ENCODE data around the gene ETV5.

The ETV5 gene

DNA sequence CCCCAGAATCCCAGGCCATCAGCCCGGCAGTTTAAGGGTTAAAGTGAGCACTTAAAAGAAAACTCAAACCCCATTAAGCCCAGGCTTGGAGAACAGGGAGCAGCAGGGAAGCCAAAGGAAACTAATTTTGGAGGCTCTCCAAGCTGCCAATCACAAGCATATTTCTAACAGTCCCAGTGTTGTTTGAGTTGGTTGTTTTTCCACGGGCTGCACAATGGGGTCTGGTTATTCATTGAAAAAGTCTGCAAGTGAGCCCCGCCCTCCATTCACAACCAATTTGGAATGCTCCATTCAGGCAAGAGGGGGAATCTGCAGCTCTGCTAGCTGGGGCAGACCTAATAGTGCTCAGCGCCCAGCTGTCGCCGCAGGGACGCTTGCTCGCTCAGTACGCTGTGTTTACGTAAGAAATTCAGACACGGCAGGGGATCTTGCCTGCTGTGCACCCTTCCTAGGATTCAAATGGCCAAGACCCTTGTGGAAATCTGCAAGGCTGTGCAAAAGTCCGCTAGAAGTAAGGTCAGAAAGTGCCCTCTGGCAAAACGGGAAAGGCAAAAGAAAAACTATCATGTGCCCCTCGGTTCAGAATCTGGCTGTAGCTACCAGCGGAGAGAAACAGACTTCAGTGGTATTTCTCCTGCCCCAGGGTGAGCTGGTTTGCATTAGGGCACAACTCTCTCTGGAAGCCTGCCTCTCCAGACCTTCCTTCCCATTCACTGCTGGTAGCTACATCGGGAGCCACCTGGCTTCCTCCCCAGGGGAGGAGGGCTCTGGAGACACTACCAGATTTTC, 11.0 kb downstream of the ETV5 start:
- TF ChIP-seq, protein P1, sequence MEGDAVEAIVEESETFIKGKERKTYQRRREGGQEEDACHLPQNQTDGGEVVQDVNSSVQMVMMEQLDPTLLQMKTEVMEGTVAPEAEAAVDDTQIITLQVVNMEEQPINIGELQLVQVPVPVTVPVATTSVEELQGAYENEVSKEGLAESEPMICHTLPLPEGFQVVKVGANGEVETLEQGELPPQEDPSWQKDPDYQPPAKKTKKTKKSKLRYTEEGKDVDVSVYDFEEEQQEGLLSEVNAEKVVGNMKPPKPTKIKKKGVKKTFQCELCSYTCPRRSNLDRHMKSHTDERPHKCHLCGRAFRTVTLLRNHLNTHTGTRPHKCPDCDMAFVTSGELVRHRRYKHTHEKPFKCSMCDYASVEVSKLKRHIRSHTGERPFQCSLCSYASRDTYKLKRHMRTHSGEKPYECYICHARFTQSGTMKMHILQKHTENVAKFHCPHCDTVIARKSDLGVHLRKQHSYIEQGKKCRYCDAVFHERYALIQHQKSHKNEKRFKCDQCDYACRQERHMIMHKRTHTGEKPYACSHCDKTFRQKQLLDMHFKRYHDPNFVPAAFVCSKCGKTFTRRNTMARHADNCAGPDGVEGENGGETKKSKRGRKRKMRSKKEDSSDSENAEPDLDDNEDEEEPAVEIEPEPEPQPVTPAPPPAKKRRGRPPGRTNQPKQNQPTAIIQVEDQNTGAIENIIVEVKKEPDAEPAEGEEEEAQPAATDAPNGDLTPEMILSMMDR (IDR thresholded peaks at IDR 0.05; ENCODE audit: extremely low read depth, insufficient read depth, missing control alignments): no peak
- no peak for DNase-seq (ENCODE audit: low spot score)
- in situ Hi-C loops (cut with MboI; ENCODE audit: low pct_unique_long_range_greater_than_20kb, low sequenced_read_pairs, unreplicated experiment): no loop called here

DNA sequence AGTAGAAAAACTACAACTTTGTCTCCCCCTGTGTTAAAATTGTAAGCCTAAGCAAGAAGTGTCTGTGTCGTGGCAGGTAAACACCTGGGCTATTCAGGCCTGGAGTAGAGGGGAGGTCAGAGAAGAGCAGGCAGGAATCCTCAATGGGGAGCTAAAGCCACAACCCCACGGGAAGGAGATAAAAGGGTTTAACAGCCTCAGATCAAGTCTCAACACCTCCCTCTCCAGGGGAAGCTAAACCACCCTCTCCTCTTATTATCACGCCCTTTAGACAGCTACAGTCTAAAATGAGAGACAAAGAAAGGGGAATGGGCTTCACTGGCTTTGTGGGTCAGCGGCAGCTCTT, 11.6 kb downstream of the ETV5 start:
- TF ChIP-seq, protein P1 (IDR thresholded peaks at IDR 0.05; ENCODE audit: extremely low read depth, insufficient read depth, missing control alignments): no peak
- no peak for DNase-seq (ENCODE audit: low spot score)
- in situ Hi-C loops (cut with MboI; ENCODE audit: low pct_unique_long_range_greater_than_20kb, low sequenced_read_pairs, unreplicated experiment): no loop called here

DNA sequence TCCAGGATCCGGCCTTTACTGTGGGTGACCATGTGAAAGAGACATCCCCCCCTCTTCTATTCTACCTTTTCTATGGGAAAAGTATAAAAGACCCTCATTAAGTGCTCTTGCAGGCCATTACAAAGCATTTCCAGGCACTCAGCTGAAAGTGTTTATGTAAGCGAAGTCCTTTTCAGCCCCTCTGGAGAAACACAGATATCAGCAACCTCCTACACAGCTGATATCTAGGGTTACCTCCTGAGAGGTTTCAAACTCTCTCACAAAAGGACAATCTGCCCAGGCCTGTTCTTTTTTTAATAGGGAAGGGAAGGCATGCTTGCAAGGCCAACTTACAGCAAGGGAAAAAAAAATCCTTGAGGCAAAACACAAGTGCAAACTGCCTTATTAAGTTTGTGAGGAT, 12.6 kb downstream of the ETV5 start:
- TF ChIP-seq, protein P1 (IDR thresholded peaks at IDR 0.05; ENCODE audit: extremely low read depth, insufficient read depth, missing control alignments): no peak
- in situ Hi-C loops (cut with MboI; ENCODE audit: low pct_unique_long_range_greater_than_20kb, low sequenced_read_pairs, unreplicated experiment): no loop called here
- no peak for DNase-seq (ENCODE audit: low spot score)

DNA sequence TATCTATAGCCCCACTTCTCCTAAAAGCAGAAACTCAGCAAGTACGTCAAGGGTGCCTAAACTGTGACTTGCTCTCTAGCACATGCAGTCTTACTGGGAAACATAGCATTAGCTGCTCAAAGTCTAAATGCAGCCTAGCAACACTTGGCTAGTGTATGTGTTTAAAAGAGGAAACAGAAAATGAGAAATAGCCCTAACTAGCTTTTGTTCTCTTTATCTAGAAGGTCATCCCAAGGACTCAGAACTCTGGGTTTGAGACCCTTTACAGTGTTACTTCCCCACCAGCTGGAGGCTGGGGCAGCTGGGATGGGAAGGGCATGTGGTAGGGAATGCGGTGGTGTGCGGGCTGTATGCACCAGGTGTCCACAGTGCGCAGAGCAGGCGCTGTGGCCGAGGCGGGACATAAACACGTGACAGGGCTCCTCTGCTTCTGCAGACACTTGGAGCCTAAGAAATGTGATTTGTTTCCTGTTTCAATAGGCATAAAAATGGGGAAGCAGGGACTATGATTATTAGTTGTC, 13.3 kb downstream of the ETV5 start:
- in situ Hi-C loops (cut with MboI; ENCODE audit: low pct_unique_long_range_greater_than_20kb, low sequenced_read_pairs, unreplicated experiment): no loop called here
- TF ChIP-seq, protein P1 (IDR thresholded peaks at IDR 0.05; ENCODE audit: extremely low read depth, insufficient read depth, missing control alignments): no peak
- DNase-seq (ENCODE audit: low spot score): no peak

DNA sequence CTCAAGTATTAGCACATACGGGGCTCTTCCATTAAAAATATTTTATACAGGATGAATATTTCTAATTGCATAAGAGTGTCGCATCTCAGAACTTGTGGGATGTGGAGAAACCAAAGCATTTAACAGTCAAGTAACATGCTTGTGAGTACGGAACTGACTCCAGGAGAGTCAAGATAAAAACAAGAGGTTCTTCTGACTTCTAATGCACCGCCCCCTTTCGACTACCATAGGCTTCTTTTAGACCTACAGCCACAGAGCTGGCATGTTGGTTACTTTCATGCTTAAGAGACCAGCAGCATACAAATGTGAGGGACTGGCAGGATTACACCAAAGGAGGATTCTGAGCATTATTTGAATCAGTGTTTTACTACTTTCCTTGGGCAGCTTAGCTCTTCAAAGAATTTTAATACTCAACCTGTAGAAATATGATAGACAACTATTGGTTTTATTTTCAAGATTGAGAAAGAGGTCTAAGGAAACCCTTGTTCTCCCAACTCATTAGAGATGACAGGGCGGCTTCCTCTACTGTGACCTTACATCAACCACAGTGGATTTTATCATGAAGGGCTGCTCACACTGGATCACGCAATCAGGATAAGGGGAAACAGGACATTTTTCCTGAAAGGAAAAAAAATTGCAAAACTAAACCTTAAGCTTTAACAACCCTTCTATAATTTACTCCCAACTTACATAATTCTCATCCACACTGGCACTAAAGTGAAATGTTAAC, 14.0 kb downstream of the ETV5 start:
- in situ Hi-C loops (cut with MboI; ENCODE audit: low pct_unique_long_range_greater_than_20kb, low sequenced_read_pairs, unreplicated experiment): no loop called here
- DNase-seq (ENCODE audit: low spot score): no peak
- TF ChIP-seq, protein P1 (IDR thresholded peaks at IDR 0.05; ENCODE audit: extremely low read depth, insufficient read depth, missing control alignments): no peak

DNA sequence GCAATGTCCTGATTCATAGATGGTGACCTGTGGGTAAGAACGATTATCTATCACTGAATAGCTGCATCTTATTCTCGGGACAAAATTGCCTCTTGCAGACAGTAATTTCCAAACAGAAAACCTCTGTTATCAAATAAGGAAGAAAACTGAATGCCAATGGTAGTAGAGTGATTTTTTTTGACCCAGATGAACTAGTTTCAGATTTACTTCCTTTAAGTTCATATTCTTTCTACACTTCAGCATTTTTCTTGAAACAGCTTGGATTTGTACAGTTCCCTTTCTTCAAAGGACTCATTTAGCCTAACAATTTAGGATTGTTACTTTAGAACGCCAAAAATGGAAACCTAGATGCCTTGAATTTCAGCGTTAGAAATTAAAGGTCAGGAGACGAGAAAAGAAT, 14.6 kb downstream of the ETV5 start:
- DNase-seq (ENCODE audit: low spot score): no peak

More for the DNA sequence above, 14.6 kb downstream of the ETV5 start:
- TF ChIP-seq, protein P1 (IDR thresholded peaks at IDR 0.05; ENCODE audit: extremely low read depth, insufficient read depth, missing control alignments): no peak
- in situ Hi-C loops (cut with MboI; ENCODE audit: low pct_unique_long_range_greater_than_20kb, low sequenced_read_pairs, unreplicated experiment): no loop called here

All from GM13977 (cell line).